SK-N-SH (cell line): Measurements from ENCODE around the gene EBF4. TPM values are rescaled to one million over a fixed set of nuclear protein-coding genes. Genes with fewer than 3 reads are reported as not detected.

Experiments
- CTCF ChIA-PET: fragments of 300-600, 350-600 bp; formaldehyde crosslinking; extraction: SDS; loops from one replicate; lab custom pipeline; 2021; lab: Yijun Ruan, JAX
- POLR2A ChIA-PET: fragments of 350-600 bp; sonication (Branson Sonifier 250); formaldehyde crosslinking; extraction: SDS; loops from one replicate; lab custom pipeline; 2020; ENCODE audit warnings: antibody characterized with exemption, inconsistent platforms; lab: Yijun Ruan, JAX
- DNase-seq: peaks from one replicate; pipeline ENCODE4 v3.0.0; 2012
- H2AFZ ChIP-seq: fragments of 200-600 bp; sonication (generic); 2 replicates; pipeline ENCODE4 v1.8.1; 2016; ENCODE audit warnings: antibody characterized with exemption, mild to moderate bottlenecking, low read depth
- H3F3A ChIP-seq: fragments of 200-600 bp; sonication (generic); replicated peaks from 2 replicates; pipeline ENCODE3; 2016; ENCODE audit warnings: antibody characterized with exemption, mild to moderate bottlenecking; ENCODE audit not compliant: insufficient read depth
- H3K27ac ChIP-seq, 2 experiments: fragments of 200-500 bp in 1 of 2; fragments of 200-600 bp in 1 of 2; sonication (Bioruptor generic) in 1 of 2; sonication (generic), shearing (Covaris generic) in 1 of 2; 2 replicates each; pipeline versions ENCODE4 v1.5.1 to v1.6.1; 2014 to 2016; ENCODE audit warnings: low read depth in 2 of 2, inconsistent platforms in 1 of 2, low read length in 1 of 2, mild to moderate bottlenecking in 1 of 2, mixed read lengths in 1 of 2
- H3K27me3 ChIP-seq: fragments of 200-600 bp; sonication (generic), shearing (Covaris generic); 2 replicates; pipeline ENCODE4 v1.6.1; 2016; ENCODE audit warnings: mixed run types; ENCODE audit not compliant: insufficient read depth
- H3K36me3 ChIP-seq, 2 experiments: fragments of 200-500 bp in 1 of 2; fragments of 200-600 bp in 1 of 2; sonication (Bioruptor generic) in 1 of 2; sonication (generic) in 1 of 2; replicated peaks in 1 of 2; 2 replicates each; pipeline versions ENCODE3 to v1.5.1; 2014 to 2016; ENCODE audit warnings: low read length in 1 of 2, mild to moderate bottlenecking in 1 of 2; ENCODE audit not compliant: insufficient read depth in 2 of 2, control insufficient read depth in 1 of 2
- H3K4me1 ChIP-seq, 2 experiments: fragments of 200-500 bp in 1 of 2; fragments of 200-600 bp in 1 of 2; sonication (Bioruptor generic) in 1 of 2; sonication (generic), shearing (Covaris generic) in 1 of 2; 2 replicates each; pipeline versions ENCODE4 v1.5.1 to v1.6.1; 2014 to 2016; ENCODE audit warnings: low read depth in 1 of 2, low read length in 1 of 2, mixed run types in 1 of 2; ENCODE audit not compliant: insufficient read depth in 2 of 2, control insufficient read depth in 1 of 2
- H3K4me2 ChIP-seq: fragments of 200-600 bp; sonication (generic), shearing (Covaris generic); 2 replicates; pipeline ENCODE4 v1.6.1; 2017; ENCODE audit warnings: mixed run types
- H3K4me3 ChIP-seq, 2 experiments: fragments of 200-500 bp in 1 of 2; fragments of 200-600 bp in 1 of 2; sonication (Bioruptor generic) in 1 of 2; sonication (generic), shearing (Covaris generic) in 1 of 2; 2 replicates each; pipeline versions ENCODE4 v1.5.1 to v1.8.1; 2014 to 2016; ENCODE audit warnings: low read depth in 2 of 2, inconsistent platforms in 1 of 2, low read length in 1 of 2, mild to moderate bottlenecking in 1 of 2, mixed read lengths in 1 of 2, moderate library complexity in 1 of 2
- H3K79me2 ChIP-seq: fragments of 200-600 bp; sonication (generic); 2 replicates; pipeline ENCODE4 v1.8.1; 2017; ENCODE audit warnings: mild to moderate bottlenecking; ENCODE audit not compliant: insufficient read depth
- H3K9ac ChIP-seq: fragments of 200-600 bp; sonication (generic); 2 replicates; pipeline ENCODE4 v1.6.1; 2017; ENCODE audit warnings: mixed run types
- H3K9me2 ChIP-seq: fragments of 200-600 bp; sonication (generic); 2 replicates; pipeline ENCODE4 v1.6.1; 2017; ENCODE audit warnings: mixed run types
- H3K9me3 ChIP-seq: fragments of 200-600 bp; sonication (generic); 2 replicates; pipeline ENCODE4 v1.6.1; 2017; ENCODE audit warnings: mixed run types, mild to moderate bottlenecking, moderate library complexity
- H4K20me1 ChIP-seq: fragments of 200-600 bp; sonication (generic); 2 replicates; pipeline ENCODE4 v1.6.1; 2017; ENCODE audit warnings: mild to moderate bottlenecking, mixed run types; ENCODE audit not compliant: insufficient read depth
- CTCF ChIP-seq: fragments of 200-600 bp; sonication (generic); IDR thresholded peaks from 2 replicates; pipeline ENCODE4 v1.6.1; 2017; ENCODE audit warnings: antibody characterized with exemption, mild to moderate bottlenecking, moderate library complexity
- EP300 ChIP-seq, 2 experiments: IDR thresholded peaks; 2 replicates each; pipeline versions ENCODE4 v1.4.0 to v1.6.1; 2012; ENCODE audit warnings: borderline replicate concordance in 1 of 2, low read depth in 1 of 2, low read length in 1 of 2
- FOXJ3 ChIP-seq: sonication (generic); formaldehyde crosslinking; IDR thresholded peaks from 2 replicates; pipeline ENCODE4 v1.5.1; 2020; ENCODE audit warnings: mild to moderate bottlenecking, missing genetic modification reagents
- FOXM1 ChIP-seq: IDR thresholded peaks from 2 replicates; pipeline ENCODE4 v1.4.0; 2012; ENCODE audit warnings: low read depth, mild to moderate bottlenecking
- GATA2 ChIP-seq: sonication (generic); formaldehyde crosslinking; IDR thresholded peaks from 2 replicates; pipeline ENCODE4 v1.5.0; 2020; ENCODE audit warnings: mild to moderate bottlenecking, missing genetic modification reagents
- JUND ChIP-seq: IDR thresholded peaks from 2 replicates; pipeline ENCODE4 v1.4.0; 2012
- MAX ChIP-seq: IDR thresholded peaks from 2 replicates; pipeline ENCODE4 v1.4.0; 2012; ENCODE audit warnings: low read depth
- MEF2A ChIP-seq: IDR thresholded peaks from 2 replicates; pipeline ENCODE4 v1.4.0; 2012; ENCODE audit warnings: low read depth, borderline replicate concordance
- NRF1 ChIP-seq: IDR thresholded peaks from 2 replicates; pipeline ENCODE4 v1.6.1; 2012; ENCODE audit warnings: low read depth, mild to moderate bottlenecking, low read length
- PBX3 ChIP-seq: IDR thresholded peaks from 2 replicates; pipeline ENCODE4; 2012
- REST ChIP-seq: IDR thresholded peaks from 2 replicates; pipeline ENCODE4 v1.6.1; 2012; ENCODE audit warnings: mild to moderate bottlenecking, low read depth, low read length, moderate library complexity
- RFX5 ChIP-seq: IDR thresholded peaks from 2 replicates; pipeline ENCODE4 v1.6.1; 2012; ENCODE audit warnings: mild to moderate bottlenecking, improper control_type of control experiment, low read length
- SIN3A ChIP-seq: IDR thresholded peaks from 2 replicates; pipeline ENCODE4 v1.6.1; 2012; ENCODE audit warnings: low read depth, mild to moderate bottlenecking, low read length, moderate library complexity, borderline replicate concordance
- TAF1 ChIP-seq: IDR thresholded peaks from 2 replicates; pipeline ENCODE4 v1.6.1; 2012; ENCODE audit warnings: low read depth, mild to moderate bottlenecking, low read length, moderate library complexity, borderline replicate concordance
- TCF12 ChIP-seq: IDR thresholded peaks from 2 replicates; pipeline ENCODE4 v1.4.0; 2012
- TEAD4 ChIP-seq: IDR thresholded peaks from 2 replicates; pipeline ENCODE4 v1.4.0; 2012; ENCODE audit warnings: mild to moderate bottlenecking, borderline replicate concordance; ENCODE audit not compliant: insufficient read depth
- USF1 ChIP-seq: IDR thresholded peaks from 2 replicates; pipeline ENCODE4 v1.4.0; 2012; ENCODE audit warnings: low read depth, borderline replicate concordance
- WGBS: methylation state at CpG from one replicate; pipeline ENCODE4 v1.1.6; 2017; ENCODE audit warnings: low lambda C conversion rate; 5-methylcytosine and 5-hydroxymethylcytosine counted together
- polyA plus RNA-seq, 3 experiments: library from polyadenylated mRNA; depleted of rRNA; stranded (reverse); fragments of >200 nt; gene quantifications; 2 replicates each; pipeline ENCODE4 v1.2.3, GENCODE V29; 2012

Gene EBF4
- polyA plus RNA-seq, 1 of the 3 experiments (the other 2 are of a cell fraction): 20.6 TPM

- peak; percentile 38 for DNase-seq
- 86% methylated on average over 6 of the region's 6 CpGs for WGBS
- peak overlapping the region; percentile 78; the same call in 1 of the 2 replicates for H3K4me2 ChIP-seq
Measured at GRCh38 chr20:2798814-2799213, 106.2 kb downstream of the EBF4 start.

More at GRCh38 chr20:2798814-2799213, 106.2 kb downstream of the EBF4 start:
- Histone ChIP-seq H3K27me3 (no peaks in the 10 kb centered on the region), H3K36me3 (peaks cover 0 to 19% of the 10 kb centered on the region in 2 experiments), H3K27ac (no peak overlapping the region), H3K9me2 (no peaks in the 10 kb centered on the region), H3K4me3 (peak overlapping the region in 1 of 2 experiments; percentile 53; a peak in 1 of 4 replicates), H3K9me3 (no peaks in the 10 kb centered on the region), H3F3A (no peaks in the 10 kb centered on the region), H3K4me1 (peaks cover 0 to 14% of the 10 kb centered on the region in 2 experiments; a peak in 1 of 4 replicates), H2AFZ (no peak overlapping the region), H3K9ac (no peak overlapping the region), H4K20me1 (no peaks in the 10 kb centered on the region), H3K79me2 (no peaks in the 10 kb centered on the region)
- POLR2A ChIA-PET: interaction anchor here (2.9 kb wide), 1 partner anchor 9 kb away, joined by 11 read pairs; no protein-coding TSS in a partner anchor
- no peak for TF ChIP-seq FOXM1
- TF ChIP-seq MEF2A: no peak
- TF ChIP-seq FOXJ3 (CRISPR knock-in tag): no peak
- no peak for TF ChIP-seq TCF12
- no peak for TF ChIP-seq SIN3A
- TF ChIP-seq EP300 (IDR thresholded peaks at IDR 0.05; ENCODE audit: borderline replicate concordance in 1 of 2, low read depth in 1 of 2, low read length in 1 of 2): no peak
- no peak for TF ChIP-seq TAF1
- TF ChIP-seq MAX: no peak
- TF ChIP-seq JUND: no peak
- no peak for TF ChIP-seq USF1
- TF ChIP-seq RFX5: no peak
- TF ChIP-seq NRF1: no peak
- TF ChIP-seq PBX3: no peak
- TF ChIP-seq REST: no peak
- no peak for TF ChIP-seq GATA2 (CRISPR knock-in tag)
- no peak for TF ChIP-seq TEAD4
- no peak for TF ChIP-seq CTCF
- CTCF ChIA-PET: interaction anchor here (0.6 to 1.7 kb wide), 5 partner anchors 21 to 1005 kb away, joined by 3 to 6 read pairs (median 3); no protein-coding TSS in a partner anchor
